ENCODE measurements around the gene TMEM108. TPM values are rescaled to one million over a fixed set of nuclear protein-coding genes. Genes with fewer than 3 reads are reported as not detected.

Gene TMEM108
- total and polyA plus RNA-seq, 12 donors: 0.40 to 4.0 (median 1.5) TPM

- no peak overlapping the region for H3K27ac ChIP-seq
- intact Hi-C loops (cut with DNase I): no loop called here
- no peaks in the 10 kb centered on the region for H3K9me3 ChIP-seq
- ATAC-seq (no peak), DNase-seq (no peak)
- TF ChIP-seq, protein P1, sequence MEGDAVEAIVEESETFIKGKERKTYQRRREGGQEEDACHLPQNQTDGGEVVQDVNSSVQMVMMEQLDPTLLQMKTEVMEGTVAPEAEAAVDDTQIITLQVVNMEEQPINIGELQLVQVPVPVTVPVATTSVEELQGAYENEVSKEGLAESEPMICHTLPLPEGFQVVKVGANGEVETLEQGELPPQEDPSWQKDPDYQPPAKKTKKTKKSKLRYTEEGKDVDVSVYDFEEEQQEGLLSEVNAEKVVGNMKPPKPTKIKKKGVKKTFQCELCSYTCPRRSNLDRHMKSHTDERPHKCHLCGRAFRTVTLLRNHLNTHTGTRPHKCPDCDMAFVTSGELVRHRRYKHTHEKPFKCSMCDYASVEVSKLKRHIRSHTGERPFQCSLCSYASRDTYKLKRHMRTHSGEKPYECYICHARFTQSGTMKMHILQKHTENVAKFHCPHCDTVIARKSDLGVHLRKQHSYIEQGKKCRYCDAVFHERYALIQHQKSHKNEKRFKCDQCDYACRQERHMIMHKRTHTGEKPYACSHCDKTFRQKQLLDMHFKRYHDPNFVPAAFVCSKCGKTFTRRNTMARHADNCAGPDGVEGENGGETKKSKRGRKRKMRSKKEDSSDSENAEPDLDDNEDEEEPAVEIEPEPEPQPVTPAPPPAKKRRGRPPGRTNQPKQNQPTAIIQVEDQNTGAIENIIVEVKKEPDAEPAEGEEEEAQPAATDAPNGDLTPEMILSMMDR (IDR thresholded peaks at IDR 0.05): no peak
- H3K4me1 ChIP-seq: peaks cover 0 to 11% (median 1%) of the 10 kb centered on the region in 9 donors
- no peaks in the 10 kb centered on the region for H3K36me3 ChIP-seq
- no peaks in the 10 kb centered on the region for H3K27me3 ChIP-seq
- WGBS, 2 donors: 92 to 100% methylated on average over 2 of the region's 2 CpGs
- no peak overlapping the region for H3K4me3 ChIP-seq
Observed at GRCh38 chr3:133371181-133371580, 333.0 kb downstream of the TMEM108 start.

DNA sequence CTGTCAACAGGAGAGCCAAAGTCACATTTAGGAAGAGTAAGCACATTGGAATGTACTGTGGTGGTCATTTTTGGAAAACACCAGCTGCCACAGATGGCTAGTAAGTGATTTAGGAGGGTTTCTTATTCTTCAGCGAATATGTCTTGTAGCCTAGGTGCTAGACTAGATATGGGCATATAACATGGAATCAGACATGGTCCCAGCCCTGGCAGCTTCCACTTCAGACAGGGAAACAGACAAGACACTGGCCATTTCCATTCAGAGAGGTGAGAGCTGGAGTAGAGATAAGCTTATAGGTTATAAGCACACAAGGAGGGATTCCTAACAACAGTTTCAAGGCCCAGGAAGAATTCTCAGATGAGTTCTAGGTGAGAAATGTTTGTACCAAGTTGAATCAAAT is 333.5 kb downstream of the TMEM108 start:
- ATAC-seq: no peak
- WGBS, 2 donors: 96 to 100% methylated on average over 1 of the region's 1 CpG
- intact Hi-C loops (cut with DNase I): no loop called here

GRCh38 chr3:133374708-133375402 is 336.7 kb downstream of the TMEM108 start:
- DNase-seq: no peak
- 73 to 78% methylated on average over 4 of the region's 4 CpGs for WGBS, 2 donors
- Histone ChIP-seq H3K4me1 (peaks cover 0 to 9% (median 3%) of the 10 kb centered on the region in 9 donors), H3K27me3 (no peaks in the 10 kb centered on the region), H3K36me3 (no peaks in the 10 kb centered on the region), H3K27ac (no peak overlapping the region), H3K4me3 (no peak overlapping the region), H3K9me3 (no peaks in the 10 kb centered on the region)
- no peak for ATAC-seq
- intact Hi-C loops (cut with DNase I): loop anchor here in 3 of 10 donors (5.0 kb wide), 2 partner anchors 333 to 643 kb away; no protein-coding TSS in a partner anchor
- TF ChIP-seq, protein P1 (IDR thresholded peaks at IDR 0.05): no peak

More for the DNA sequence above, 333.5 kb downstream of the TMEM108 start:
- Histone ChIP-seq H3K27me3 (no peaks in the 10 kb centered on the region), H3K27ac (no peak overlapping the region), H3K9me3 (no peaks in the 10 kb centered on the region), H3K4me1 (peaks cover 0 to 11% (median 3%) of the 10 kb centered on the region in 9 donors), H3K4me3 (no peak overlapping the region), H3K36me3 (no peaks in the 10 kb centered on the region)
- TF ChIP-seq, protein P1 (IDR thresholded peaks at IDR 0.05): no peak
- DNase-seq: no peak

- intact Hi-C loops (cut with DNase I): loop anchor here in 3 of 10 donors (5.0 kb wide), 2 partner anchors 333 to 643 kb away; no protein-coding TSS in a partner anchor
- Histone ChIP-seq H3K4me1 (peaks cover 0 to 9% (median 3%) of the 10 kb centered on the region in 9 donors), H3K4me3 (no peak overlapping the region), H3K9me3 (no peaks in the 10 kb centered on the region), H3K27me3 (no peaks in the 10 kb centered on the region), H3K27ac (no peak overlapping the region), H3K36me3 (no peaks in the 10 kb centered on the region)
- TF ChIP-seq, protein P1 (IDR thresholded peaks at IDR 0.05): no peak
- ATAC-seq (no peak), DNase-seq (no peak)
Observed at GRCh38 chr3:133375403-133375745, 337.2 kb downstream of the TMEM108 start.
